HG03139 (cell line): ENCODE results near the gene NRXN3.

Experiments used
- ATAC-seq: cut with Tn5 transposase; IDR thresholded peaks from one replicate; pipeline ENCODE4 v1.9.1; 2021; ENCODE audit not compliant: unreplicated experiment

The NRXN3 gene

DNA sequence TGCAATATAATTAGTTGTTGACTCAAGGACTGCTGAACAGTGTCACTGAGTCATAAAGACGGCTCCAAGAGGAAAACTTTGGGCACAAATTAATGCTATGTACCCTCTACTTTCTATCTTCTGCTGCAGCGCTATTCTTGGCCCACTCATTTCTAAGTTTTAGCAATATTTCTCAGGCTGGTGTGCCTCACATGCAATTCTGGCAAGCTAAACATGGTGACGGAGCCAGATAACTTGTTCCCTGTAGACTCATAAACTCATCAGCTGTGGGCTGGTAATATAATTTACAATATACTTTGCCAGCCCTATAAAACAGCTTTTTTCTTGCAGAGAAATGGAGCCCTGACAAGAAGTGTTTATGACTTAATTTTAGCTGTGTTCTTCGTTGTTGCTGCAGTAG is 615.1 kb downstream of the NRXN3 start:
- ATAC-seq, result no peak

DNA sequence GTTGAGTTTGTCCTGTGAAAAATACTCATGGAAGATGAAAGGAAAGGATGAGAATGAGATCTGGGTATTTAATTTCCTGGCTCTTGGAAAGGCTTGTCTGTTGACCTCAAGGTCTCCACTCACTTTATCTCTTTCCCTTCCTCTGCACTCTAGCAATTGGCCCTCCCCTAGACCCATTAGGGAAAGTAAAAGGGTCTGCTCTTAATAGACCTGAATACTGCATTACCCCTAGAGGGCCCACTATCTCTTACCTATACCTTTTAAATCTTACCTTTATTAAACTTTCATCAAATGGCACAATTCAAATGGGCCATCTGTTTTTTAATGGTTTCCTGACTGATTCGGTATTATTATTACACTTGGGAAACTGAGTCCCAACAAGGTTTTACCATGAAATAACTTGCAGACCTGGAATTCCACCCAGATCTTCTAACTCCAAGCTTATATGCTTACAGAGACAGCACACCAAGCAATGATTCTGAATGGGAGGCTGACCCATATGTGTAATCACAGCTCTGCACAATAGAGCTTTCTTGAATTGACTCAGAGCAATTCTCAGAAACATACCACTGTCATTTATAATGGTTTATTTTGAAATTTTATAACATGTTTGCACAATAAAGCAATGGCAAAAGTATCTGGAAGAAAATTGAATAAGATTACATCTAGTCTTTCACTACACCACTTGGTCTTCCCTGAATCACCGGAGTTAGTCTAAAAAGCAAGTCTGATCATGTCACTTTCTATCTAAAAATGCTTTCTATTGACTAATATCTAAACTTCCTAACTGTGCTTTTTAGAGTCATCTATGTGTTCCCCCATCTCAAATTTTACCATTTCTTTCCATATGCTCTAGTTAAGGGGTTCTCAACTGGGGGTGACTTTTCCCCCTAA is 618.5 kb downstream of the NRXN3 start:
- ATAC-seq, result no peak

DNA sequence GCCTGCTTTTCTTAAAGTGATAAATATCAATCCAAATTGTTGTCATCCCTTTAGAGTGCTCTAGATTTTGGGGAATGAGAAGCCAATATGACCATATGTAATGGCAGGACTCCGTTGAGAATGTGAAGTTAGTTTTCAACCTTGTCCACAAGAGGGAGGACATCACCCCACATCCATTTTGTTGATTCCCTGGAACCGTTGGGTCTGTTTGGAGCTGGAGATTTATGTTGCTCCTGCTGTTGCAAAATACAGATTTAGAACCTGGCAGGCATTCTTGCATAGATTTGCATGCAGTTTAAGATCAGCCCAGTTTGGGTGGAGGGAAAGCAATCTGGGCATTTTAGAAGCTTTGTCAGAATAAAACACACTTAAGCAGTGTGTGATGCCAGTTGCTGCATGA is 620.1 kb downstream of the NRXN3 start:
- ATAC-seq, result no peak

DNA sequence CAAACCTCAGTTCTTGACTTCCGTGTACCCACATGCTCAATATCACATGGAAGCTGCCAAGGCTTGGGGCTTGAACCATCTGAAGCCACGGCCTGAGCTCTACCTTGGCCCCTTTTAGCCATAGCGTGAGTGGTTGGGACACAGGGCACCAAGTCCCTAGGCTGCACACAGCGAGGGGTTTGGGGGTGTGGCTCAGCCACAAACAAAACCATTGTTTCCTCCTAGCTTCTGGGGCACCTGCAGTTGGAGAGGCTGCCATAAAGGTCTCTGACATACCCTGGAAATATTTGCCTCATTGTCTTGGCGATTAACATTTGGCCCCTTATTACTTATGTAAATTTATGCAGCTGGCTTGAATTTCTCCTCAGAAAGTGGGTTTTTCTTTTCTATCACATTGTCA is 628.6 kb downstream of the NRXN3 start:
- ATAC-seq, result no peak

DNA sequence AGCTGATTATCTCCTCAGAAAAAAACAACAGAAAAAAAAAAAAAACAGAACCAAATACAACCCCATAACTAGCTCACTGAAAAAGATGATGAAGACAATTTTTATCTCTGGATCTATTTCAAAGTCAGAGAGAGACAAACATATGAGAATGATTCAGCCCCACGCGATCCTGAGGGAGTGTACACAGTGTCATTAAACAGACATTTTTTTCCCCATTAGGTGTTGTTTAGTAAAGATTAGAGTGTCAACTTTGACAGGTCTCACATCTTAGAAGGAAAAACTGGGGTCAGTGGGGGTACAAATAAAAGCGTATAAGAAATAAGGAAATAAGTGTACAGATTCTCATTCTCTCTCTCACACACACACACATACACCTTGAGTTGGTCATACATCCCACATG is 635.4 kb downstream of the NRXN3 start:
- ATAC-seq, result no peak

DNA sequence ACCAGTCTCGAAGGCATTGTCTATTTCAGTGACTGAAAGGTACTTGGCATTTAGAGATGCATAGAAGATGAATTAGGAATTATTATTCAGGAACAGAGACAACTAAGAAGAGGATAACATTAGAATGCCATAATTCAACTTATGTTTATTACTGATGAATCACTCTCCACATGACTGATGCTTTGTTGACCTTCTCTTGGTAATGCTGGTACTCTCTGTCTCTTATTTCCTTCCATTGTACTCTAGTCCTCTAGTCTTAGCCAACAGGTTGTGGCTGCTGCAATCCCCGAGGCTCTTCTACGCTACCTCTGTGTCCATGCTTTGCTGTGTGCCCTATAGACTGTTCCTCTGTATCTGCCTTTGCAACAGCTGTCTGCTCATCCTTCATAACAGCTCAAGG is 652.9 kb downstream of the NRXN3 start:
- ATAC-seq, result no peak

DNA sequence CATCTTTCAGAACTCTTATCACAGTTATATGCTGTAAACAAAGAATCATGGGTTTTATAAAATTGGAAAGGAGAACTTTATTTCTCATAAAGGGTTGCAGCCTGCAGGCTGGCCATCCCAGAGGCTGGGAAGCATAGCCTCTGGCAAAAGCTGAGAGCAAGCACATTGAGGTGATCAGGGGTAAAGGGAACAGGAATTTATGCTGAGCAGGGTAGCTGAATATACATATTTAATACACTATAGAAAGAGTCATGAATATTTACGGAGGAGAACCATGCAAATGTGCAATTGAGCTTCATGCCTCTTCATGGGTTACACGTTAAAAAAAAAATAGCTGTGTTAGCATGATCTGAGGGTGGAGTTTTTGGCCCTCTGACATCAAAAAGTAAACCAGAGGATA is 653.3 kb downstream of the NRXN3 start:
- no peak for ATAC-seq

DNA sequence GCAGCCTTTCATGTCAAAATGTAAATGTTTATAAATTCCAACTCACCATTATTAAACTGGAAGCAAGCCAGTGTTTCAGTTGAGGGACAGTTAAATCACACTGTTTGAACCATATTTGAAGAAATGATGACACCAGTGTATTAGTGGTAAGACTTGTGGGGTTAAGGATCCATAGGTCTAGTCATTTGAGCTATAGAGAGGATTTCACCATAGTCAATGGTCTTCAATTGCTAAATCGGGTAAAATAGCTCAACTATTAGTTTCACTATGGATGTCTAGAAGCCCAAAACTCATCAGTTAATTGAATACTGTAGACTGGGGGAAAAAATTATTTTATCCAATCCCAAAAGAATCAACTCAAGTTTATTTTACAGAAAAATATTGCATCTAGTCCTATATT is 659.1 kb downstream of the NRXN3 start:
- no peak for ATAC-seq

DNA sequence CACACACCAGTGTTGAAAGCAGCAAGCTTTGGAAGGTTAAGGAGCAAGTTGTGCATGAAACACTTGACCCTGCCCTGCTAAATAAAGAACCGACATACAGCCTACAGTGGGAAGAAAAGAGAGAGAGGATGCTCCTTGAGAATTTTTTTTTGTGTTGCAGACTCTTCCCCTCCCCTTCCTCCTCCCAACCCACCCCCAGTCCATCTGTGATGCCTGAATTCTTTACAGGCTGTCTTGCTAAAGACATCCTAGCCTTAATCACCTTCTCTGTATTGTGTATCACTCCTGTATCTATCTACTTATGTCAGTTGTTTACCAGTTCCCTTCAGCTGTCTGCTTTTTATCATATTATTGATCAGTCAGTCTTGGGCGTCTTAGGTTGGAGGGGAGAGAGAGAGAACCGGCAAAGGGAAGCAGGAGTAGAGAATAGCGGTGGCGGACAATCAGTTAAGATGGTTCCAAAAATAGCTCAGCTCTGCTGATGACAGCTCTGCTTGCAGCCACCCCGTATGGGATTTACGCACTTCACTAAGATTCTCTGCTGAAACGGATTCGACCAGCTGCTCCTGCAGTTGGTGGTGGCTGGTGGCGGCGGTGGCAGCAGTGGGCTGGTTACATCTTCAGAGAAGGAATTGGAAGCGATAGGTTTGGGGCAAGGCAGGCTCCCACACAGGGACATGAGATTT is 664.7 kb downstream of the NRXN3 start:
- no peak for ATAC-seq

DNA sequence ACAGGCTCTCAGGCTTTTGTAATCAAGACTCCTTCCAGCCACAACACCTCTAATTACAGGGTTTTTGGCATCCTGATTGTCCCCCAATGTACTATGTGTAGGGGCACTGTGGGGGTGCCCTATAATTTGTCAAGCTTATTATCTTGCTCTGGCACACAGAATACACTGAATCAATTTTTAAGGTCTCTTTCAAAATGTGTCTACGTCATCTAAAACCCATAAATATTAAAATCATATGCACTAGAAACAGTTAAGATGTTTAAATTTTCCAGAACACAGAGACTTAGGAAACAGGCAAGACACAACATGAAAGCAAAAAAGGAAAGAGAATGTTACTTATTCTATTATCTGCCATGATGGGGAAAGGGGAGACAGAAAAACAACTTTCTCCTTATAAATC is 665.7 kb downstream of the NRXN3 start:
- no peak for ATAC-seq

DNA sequence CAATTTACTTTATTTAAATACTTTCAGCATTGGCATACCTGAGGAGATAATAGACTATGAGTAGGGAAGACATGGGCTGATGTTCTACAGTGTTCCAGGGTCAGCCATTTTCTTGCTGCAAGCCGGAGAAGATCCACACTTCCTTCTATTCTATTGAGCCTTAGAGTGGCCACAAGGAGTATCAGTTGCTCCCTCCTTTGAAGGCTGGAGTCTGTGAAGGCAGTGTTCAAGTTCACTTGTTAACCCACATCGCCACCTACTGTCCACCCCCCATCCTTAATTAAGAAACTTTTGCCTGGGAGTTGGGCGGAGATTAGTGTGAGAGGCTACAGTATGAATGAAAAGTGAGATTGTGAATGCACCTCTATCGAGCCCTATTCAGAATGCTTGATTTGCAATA is 666.6 kb downstream of the NRXN3 start:
- ATAC-seq, result no peak

DNA sequence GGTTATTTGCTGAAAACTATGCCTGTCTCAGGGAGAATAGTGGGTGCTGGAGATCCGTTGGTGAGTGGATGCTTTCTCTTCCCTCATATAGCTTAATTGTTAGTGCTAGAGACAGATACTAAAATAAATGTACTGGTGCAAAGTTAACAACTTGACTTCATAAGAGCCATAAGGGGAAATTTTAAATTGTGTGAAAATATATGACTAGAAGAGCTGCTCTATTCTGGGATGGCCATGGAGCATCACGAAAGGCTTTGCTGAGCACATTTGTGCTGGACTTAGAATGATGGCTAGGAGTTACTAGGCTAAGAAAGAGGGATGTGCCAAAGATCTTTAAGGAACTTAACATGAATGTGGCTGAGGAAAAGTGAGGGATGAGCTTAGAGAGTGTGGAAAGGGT is 668.8 kb downstream of the NRXN3 start:
- no peak for ATAC-seq

DNA sequence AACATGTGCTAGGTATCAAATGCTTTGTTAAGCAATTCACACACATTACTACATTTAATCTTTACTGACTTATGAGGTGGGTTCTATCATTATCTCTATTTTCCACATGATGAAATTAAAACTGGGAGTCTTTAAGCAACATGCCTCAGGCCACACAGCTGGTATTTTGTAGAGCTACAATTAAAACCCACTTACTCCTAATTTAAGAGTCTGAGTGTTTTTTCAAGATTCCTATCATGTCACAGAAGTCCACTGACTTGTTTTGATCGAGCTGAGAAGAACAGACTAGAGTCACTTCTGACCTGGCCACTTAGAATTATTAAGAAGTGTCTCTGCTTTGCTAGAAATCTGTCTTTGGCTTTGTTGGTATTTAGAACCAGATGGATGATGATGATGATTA is 670.7 kb downstream of the NRXN3 start:
- ATAC-seq, result no peak

DNA sequence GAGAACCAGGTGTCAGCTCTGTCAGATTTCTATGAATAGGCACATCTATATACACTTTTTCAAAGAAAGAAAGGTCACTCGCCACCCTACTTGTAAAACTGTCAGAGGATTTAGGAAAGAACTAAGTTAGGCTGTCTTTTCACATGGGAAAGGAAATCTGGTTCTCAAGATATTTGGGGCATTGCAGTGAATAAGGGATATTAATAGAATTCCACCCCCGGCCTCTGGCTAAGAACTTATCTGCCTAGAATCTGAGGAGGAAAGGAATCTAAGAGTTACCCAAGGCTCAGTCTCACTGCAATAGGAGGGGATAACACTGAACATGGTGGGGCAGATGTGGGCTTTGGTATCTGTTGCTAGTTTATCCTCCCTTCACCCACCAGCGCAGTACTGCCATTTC is 677.6 kb downstream of the NRXN3 start:
- no peak for ATAC-seq

DNA sequence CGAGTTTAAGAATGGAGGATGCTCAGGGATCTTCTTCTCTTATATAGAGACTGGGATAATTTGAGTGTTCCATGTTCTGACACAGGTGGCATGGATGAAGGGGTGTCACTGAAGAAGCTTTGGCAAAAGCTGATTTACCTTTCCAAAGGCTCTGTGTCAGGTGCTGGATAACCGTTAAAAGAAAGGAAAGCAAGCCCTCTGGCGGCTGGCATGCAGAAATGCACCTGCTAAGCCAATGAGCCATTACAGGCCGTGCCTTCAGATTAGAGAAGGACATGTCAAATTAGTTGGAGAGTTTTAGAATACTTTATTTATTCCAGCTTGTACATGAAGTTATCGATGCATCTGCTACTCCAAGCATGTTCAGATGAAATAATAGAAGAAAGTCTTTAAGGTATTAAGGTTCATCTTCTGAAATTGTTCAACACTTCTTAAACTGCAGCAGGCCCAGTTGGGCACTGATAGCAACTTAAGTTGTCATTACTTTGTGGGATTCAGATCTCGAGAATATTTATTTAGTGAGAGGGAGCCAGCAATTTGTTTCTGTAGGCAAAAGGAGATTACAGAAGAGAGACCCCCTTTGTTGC is 678.2 kb downstream of the NRXN3 start:
- ATAC-seq, result peak; percentile 88

DNA sequence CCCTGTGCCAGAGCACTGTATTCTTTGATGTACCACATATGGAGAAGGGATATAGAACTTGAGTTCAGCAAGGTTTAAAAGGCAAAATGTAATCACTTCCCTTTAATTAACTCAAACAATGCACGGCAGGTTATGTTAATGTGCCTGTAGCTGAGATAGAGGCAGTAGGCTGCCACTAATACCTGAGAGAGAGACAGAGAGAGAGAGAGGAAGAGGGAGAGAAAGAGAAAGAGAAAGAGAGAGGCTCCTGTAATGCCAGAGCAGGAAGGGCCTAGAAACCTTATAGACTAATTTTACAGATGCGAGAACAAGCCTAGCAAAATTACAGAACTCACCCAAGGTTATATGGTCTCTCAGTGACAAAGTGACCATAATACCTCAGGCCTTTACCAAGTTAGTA is 679.8 kb downstream of the NRXN3 start:
- ATAC-seq, result no peak

DNA sequence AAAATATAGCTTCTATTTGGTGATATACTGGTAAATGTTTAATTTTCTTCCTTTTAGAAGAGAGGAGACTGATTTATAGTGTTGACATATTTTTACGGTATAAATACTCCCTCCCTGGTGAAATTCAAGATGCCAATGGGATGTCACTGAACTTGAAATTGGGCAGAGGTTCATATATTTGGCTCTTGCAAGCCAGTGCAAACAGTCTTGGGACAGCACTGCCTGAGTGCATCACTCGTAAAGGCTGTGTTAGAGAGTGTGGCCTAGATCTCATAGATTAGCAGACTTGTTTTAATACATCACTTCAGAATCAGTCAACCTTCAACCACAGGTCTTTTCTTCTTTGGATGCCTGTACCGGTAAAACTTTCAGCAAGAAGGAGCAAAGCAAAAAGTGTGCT is 681.0 kb downstream of the NRXN3 start:
- ATAC-seq, result no peak

DNA sequence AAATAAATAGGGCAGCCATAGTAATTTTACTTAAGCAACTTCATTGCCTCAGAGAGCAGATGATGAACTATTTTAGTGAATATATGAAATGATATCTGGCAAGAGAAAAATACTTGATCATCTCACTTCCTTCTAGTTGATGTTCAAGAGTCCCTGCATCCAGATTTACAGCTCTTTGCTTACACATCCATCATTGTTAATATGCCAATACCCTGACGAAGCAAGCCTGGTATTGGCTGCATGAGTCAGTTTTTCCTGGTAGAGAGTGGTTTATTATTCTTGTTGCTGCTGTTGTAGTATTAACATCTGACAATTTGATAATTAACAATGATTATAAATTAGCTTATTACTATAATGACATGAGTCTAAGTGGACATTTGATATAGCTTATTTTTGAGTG is 681.9 kb downstream of the NRXN3 start:
- no peak for ATAC-seq

DNA sequence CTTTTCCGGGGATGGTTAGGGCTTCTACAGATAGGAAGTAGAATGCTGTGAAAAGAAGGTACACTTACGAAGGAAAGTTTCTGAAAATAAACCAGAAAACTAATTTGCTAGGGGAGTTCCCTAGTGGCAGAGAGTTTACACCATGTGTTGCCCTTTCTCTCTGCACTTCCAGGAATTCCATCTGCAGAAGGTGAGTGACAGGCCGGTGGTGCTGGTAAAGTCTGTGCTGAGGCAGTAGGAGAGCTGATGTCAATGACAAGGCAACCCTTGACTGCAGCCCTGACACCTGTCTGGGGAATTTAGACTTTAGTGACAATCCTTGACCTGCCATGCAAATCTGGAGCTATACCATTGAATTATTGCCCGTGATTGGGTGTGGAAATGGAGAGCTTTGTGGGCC is 687.8 kb downstream of the NRXN3 start:
- no peak for ATAC-seq

DNA sequence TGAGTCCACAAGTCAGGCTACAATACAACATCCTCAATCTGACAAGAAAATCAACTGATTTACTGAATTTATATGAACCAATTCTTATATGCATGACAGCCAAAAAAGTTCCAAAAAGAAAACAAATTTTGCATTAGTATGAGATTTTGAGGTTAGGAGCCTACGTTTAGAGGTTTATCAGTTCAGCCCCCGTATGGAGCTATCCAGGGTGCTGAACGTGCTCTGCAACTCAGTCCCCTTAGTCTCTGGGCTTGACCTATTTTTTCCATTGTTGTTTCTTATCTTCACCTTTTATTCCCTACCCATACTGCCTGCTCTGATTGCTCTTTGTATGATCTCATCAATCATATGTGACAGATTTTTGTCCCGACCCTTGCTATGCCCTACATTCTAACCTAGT is 693.0 kb downstream of the NRXN3 start:
- ATAC-seq, result no peak

DNA sequence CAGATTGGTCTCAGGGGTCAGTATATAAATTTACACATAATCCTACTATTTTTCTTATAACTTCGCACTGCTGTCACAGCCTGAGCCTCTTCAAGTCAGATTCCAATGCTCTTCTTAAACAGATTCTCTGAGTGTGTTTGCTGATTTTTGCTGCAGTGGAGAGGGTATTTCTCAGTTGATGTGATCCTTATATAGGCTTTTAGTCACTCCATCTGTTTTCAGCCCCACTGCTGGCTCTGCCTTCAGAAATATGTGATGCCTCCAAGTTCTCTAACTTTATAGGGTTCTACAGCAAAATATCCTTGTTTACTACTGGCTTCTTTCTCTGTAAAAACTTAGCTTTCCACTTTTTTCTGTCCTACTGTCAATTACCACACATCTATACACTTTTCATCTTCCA is 702.7 kb downstream of the NRXN3 start:
- ATAC-seq, result no peak

DNA sequence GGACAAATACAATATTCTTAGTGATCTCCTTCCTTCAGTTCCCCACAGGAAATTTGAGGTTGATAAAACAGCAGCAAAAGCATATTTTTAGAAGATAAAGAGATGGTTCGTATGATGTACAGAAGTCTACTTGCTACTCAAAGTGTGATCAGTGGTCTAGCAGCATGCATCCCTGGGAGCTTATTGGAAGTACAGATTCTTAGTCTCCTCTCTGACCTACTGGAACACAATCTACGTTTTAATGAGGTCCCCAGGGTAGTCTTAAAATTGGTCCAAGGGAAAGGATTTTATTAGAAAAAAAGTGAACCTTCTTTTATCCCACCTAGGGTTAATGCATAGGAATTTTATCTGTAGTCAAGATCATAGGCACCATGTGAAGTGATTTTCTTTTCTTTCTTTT is 703.4 kb downstream of the NRXN3 start:
- no peak for ATAC-seq
